ENCODE results near the gene CCDC192.
"Not testable (repeated sequence)": the region's sequence is repeated elsewhere in the genome, so short reads cannot be mapped to it uniquely, and the experiment has no call there.

Gene CCDC192

GRCh38 chr5:127766676-127767335 lies 63.6 kb downstream of the CCDC192 start:
- no peak for DNase-seq (ENCODE audit: low spot score)

GRCh38 chr5:127769386-127769785 lies 66.2 kb downstream of the CCDC192 start:
- no peak for DNase-seq (ENCODE audit: low spot score)

GRCh38 chr5:127770272-127770671 lies 67.1 kb downstream of the CCDC192 start:
- no peak for DNase-seq (ENCODE audit: low spot score)

- no peak for DNase-seq (ENCODE audit: low spot score)
Observed at GRCh38 chr5:127772531-127772930, 69.3 kb downstream of the CCDC192 start.

GRCh38 chr5:127774221-127774620 lies 71.0 kb downstream of the CCDC192 start:
- DNase-seq (ENCODE audit: low spot score) = no peak

- no peak for DNase-seq (ENCODE audit: low spot score)
Observed at GRCh38 chr5:127776477-127776876, 73.3 kb downstream of the CCDC192 start.

- no peak for DNase-seq (ENCODE audit: low spot score)
Observed at GRCh38 chr5:127777957-127778356, 74.8 kb downstream of the CCDC192 start.

- not testable (repeated sequence) for DNase-seq (ENCODE audit: low spot score)
Observed at GRCh38 chr5:127782450-127782849, 79.3 kb downstream of the CCDC192 start.

- DNase-seq (ENCODE audit: low spot score) = no peak
Observed at GRCh38 chr5:127785098-127785927, 82.1 kb downstream of the CCDC192 start.

GRCh38 chr5:127791439-127791838 lies 88.2 kb downstream of the CCDC192 start:
- no peak for DNase-seq (ENCODE audit: low spot score)

GRCh38 chr5:127791908-127792307 lies 88.7 kb downstream of the CCDC192 start:
- not testable (repeated sequence) for DNase-seq (ENCODE audit: low spot score)

- no peak for DNase-seq (ENCODE audit: low spot score)
Observed at GRCh38 chr5:127793052-127793451, 89.9 kb downstream of the CCDC192 start.

- no peak for DNase-seq (ENCODE audit: low spot score)
Observed at GRCh38 chr5:127793879-127794278, 90.7 kb downstream of the CCDC192 start.

GRCh38 chr5:127796211-127796610 lies 93.0 kb downstream of the CCDC192 start:
- no peak for DNase-seq (ENCODE audit: low spot score)

GRCh38 chr5:127799293-127799905 lies 96.2 kb downstream of the CCDC192 start:
- DNase-seq (ENCODE audit: low spot score) = no peak

- DNase-seq (ENCODE audit: low spot score) = peak; percentile 8
Observed at GRCh38 chr5:127801751-127802476, 98.7 kb downstream of the CCDC192 start.

- DNase-seq (ENCODE audit: low spot score) = no peak
Observed at GRCh38 chr5:127802477-127802865, 99.3 kb downstream of the CCDC192 start.

- no peak for DNase-seq (ENCODE audit: low spot score)
Observed at GRCh38 chr5:127804886-127805426, 101.8 kb downstream of the CCDC192 start.

GRCh38 chr5:127805448-127805847 lies 102.3 kb downstream of the CCDC192 start:
- no peak for DNase-seq (ENCODE audit: low spot score)

- DNase-seq (ENCODE audit: low spot score) = no peak
Observed at GRCh38 chr5:127806776-127807175, 103.6 kb downstream of the CCDC192 start.

- no peak for DNase-seq (ENCODE audit: low spot score)
Observed at GRCh38 chr5:127809533-127809932, 106.3 kb downstream of the CCDC192 start.

- DNase-seq (ENCODE audit: low spot score) = no peak
Observed at GRCh38 chr5:127810017-127810416, 106.8 kb downstream of the CCDC192 start.
